KOPT-K1 (cell line): ENCODE measurements around the gene C1orf141.

Experiments used
- H3K27ac ChIP-seq: fragments of 200-600 bp; sonication (generic); 2 replicates; pipeline ENCODE4 v1.5.1; 2016; ENCODE audit warnings: antibody characterized with exemption, mild to moderate bottlenecking, low read depth, low read length; ENCODE audit not compliant: poor library complexity, severe bottlenecking
- H3K36me3 ChIP-seq: fragments of 200-600 bp; sonication (generic); 2 replicates; pipeline ENCODE4 v1.5.1; 2017; ENCODE audit warnings: antibody characterized with exemption, mild to moderate bottlenecking, low read length, moderate library complexity; ENCODE audit not compliant: insufficient read depth
- H3K9me3 ChIP-seq: fragments of 200-600 bp; sonication (generic); 2 replicates; pipeline ENCODE4 v1.5.1; 2017; ENCODE audit warnings: antibody characterized with exemption, low read length, mild to moderate bottlenecking; ENCODE audit not compliant: insufficient read depth, poor library complexity, severe bottlenecking

The C1orf141 gene

GRCh38 chr1:67134695-67135094 lies at the start of gene C1orf141:
TSS of gene C1orf141 (minus strand) at chr1:67134970. CDS start at chr1:67127240, 7,730 bp downstream.
- H3K36me3 ChIP-seq = no peaks in the 10 kb centered on the region
- H3K9me3 ChIP-seq = no peaks in the 10 kb centered on the region
- H3K27ac ChIP-seq = no peak within 1 kb of the TSS

DNA sequence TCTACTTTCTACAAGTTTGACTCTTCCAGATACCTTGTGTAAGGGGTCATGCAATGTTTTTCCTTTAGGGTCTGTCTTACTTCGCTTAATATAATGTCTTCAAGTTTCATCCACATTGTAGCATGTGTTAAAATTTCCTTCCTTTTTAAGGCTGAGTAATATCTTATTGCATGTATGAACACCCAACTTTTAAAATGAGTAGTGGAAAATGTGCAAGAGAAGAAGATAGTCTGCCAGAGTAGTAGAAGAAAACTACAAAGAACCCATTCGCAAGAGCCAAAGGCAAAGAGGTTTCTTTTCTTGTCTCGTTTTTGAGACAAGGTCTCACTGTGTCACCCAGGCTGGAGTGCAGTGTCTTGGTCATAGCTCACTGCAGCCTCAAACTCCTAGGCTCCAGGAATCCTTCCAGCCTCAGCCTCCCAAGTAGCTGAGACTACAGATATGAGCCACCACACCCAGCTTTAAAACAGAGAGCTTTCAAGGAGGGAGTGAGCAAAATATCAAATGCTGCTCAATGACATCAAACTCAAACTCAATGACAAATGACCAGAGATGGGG lies 40.8 kb upstream of the C1orf141 start:
- H3K9me3 ChIP-seq = no peaks in the 10 kb centered on the region
- H3K27ac ChIP-seq = no peak overlapping the region
- no peaks in the 10 kb centered on the region for H3K36me3 ChIP-seq

GRCh38 chr1:67174716-67175284 lies 40.0 kb upstream of the C1orf141 start:
- Histone ChIP-seq H3K36me3 (no peaks in the 10 kb centered on the region), H3K9me3 (no peaks in the 10 kb centered on the region), H3K27ac (no peak overlapping the region)

DNA sequence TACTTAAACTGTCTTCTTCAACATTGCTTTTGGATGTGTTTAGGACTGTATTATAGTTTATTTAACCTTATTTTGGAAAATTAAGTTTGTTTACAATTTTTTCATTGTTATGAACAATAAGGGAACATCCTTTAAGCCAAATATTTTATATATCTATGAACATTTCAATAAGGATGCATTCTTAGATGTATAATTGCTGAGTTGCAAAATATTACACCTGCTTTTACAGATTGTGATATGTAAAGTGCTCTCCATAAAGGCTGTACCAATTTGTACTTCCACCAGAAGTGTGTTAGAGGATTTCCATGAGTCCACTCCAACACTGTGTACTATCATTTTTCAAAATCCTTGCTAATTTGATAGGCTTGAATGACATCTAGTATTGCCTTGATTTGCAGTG lies 39.2 kb upstream of the C1orf141 start:
- H3K27ac ChIP-seq = no peak overlapping the region
- H3K9me3 ChIP-seq = no peaks in the 10 kb centered on the region
- H3K36me3 ChIP-seq = no peaks in the 10 kb centered on the region

DNA sequence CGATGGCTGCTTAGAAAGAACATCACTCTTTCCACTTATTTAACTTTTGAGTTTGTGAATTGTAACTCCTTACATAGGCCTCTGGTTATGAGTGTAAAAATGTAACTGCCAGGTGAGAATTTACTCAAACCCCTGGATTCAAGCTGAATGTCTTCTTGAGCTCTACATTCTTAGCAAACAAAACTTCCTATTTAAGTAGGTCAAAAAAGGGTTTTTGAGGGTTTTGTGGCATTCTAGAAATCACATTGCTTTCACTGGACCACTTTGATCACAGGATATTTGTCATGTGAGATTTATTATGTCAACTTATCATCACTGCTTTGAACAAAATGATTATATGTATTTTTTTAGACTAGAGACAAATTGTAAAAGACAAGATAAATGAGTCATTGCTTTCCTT lies 37.2 kb upstream of the C1orf141 start:
- Histone ChIP-seq H3K36me3 (no peaks in the 10 kb centered on the region), H3K27ac (no peak overlapping the region), H3K9me3 (no peaks in the 10 kb centered on the region)

DNA sequence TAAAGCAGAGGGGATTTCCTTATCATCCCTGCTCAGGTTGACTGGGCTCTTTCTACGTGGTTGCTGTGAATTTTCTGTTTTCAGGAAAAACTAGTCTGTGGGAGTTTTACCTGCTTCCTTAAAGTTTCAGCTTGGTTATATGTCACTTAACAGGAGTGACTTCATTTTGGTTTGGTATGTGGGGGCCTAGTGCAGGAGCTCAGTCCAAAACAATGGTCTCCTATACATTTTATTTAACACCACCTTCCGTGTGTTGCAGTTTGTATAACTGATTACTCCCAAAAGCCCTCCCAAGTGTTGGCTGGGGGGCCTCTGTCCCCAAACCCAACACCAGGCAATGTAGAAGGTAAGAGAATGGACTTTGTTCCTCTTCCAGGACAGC lies 36.8 kb upstream of the C1orf141 start:
- no peak overlapping the region for H3K27ac ChIP-seq
- H3K9me3 ChIP-seq = no peaks in the 10 kb centered on the region
- no peaks in the 10 kb centered on the region for H3K36me3 ChIP-seq

DNA sequence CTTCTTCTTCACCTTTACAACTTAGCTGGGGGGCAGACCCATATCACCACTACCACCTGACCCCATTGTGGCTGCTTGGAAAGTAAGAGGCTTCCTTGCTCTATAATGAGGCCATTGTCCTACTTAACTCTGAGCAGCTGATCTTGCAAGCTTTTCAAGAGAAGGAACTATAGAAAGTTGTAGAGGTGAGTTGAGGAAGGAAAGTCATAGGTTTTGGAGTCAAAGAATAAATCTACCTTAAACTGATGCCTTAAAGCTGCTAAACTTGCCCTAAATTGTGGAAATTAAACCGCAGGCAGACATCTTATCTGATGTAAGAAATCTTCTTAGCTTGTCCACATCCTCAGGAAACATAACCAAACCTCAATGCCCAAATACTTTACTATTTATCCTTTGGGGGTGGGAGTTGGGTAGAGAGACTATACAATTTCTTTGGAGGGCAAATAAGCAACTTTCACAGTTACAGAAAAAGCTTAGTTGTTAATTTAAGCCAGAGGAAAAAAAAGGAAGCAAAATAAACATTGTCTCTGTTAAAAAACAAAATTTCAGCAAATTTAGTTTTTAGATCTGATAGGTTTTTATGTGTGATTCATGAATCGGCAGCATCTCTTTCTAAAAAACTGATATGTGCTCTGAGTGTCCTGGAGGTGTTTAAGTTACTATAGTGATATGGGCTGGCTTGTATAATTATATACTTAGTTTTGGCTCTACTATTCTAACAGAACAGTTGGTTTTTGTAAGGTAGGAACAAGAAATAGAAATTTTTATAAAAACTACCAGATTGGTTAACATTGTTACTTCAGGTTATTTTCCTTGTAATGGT lies 36.2 kb upstream of the C1orf141 start:
- H3K27ac ChIP-seq = no peak overlapping the region
- H3K36me3 ChIP-seq = no peaks in the 10 kb centered on the region
- no peaks in the 10 kb centered on the region for H3K9me3 ChIP-seq

GRCh38 chr1:67169932-67170331 lies 35.2 kb upstream of the C1orf141 start:
- Histone ChIP-seq H3K27ac (no peak overlapping the region), H3K36me3 (no peaks in the 10 kb centered on the region), H3K9me3 (no peaks in the 10 kb centered on the region)

DNA sequence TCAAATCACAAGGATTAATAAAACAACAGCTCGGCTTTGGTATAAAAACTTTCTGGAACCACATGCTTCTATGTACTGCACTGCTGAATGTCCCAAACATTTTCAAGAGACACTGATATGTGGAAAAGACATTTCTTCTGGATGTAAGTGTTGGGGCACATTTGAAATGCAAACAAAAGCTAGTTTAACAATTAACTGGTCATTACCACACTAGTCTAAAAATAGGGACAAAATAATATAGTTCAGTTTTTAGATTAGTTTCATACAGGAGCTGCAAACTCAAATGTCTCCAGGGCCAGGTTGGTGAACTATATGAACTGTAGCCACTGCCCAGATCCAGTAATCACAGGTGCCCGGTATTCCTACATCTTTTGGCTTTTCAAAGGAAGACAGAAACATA lies 34.7 kb upstream of the C1orf141 start:
- H3K27ac ChIP-seq = no peak overlapping the region

DNA sequence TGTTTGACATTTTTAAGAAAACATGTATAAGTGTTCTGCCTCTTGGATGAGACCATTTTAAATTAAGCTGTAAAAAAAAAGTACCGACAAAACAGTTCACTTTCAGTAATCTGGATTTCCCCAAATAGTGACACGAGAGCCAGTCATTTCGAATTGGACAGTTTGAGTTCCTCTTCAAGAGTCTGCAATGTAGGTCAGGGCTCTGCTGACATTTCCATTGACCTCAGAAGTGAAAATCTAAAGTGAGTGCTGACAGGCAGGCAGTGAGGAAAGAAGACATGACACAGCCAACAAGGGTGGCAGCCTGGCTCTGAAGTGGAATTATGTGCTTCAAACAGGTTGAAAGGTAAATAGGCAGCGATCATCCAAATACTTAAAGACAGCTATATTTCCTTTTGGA lies 31.4 kb upstream of the C1orf141 start, which contains the start of gene IL23R:
Gene IL23R, plus strand, starts transcription at position 259 of the 400 bp plus-strand sequence. CDS start 1,667 bp downstream, outside the sequence.
- Histone ChIP-seq H3K36me3 (no peaks in the 10 kb centered on the region), H3K27ac (no peak within 1 kb of the TSS), H3K9me3 (no peaks in the 10 kb centered on the region)

More for the DNA sequence above, 34.7 kb upstream of the C1orf141 start:
- H3K36me3 ChIP-seq = no peaks in the 10 kb centered on the region
- no peaks in the 10 kb centered on the region for H3K9me3 ChIP-seq

DNA sequence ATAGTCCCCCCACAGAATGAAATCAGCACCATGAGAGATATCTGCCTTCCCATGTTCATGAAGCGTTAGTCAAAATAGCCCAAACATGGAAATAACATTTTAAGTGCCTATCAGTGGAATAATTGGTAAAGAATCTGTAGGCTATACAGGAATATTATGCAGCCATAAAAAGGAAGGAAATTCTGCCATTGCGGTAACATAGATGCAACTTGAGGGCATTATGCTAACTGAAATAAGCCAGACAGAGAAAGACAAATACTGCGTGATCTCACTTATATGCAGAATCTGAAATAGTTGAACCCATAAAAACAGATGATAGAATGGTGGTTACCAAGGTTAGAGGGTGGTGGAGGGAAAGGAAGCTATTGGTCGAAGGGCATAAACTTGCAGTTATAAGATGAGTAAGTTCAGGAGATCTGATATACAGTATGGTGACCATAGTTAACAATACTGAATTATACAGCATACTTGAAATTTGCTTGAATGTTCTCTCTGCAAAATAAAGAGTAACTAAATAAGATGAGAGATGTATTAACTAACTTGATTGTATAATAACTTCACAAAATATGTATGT lies 30.8 kb upstream of the C1orf141 start:
- Histone ChIP-seq H3K36me3 (no peaks in the 10 kb centered on the region), H3K27ac (no peak overlapping the region), H3K9me3 (no peaks in the 10 kb centered on the region)

DNA sequence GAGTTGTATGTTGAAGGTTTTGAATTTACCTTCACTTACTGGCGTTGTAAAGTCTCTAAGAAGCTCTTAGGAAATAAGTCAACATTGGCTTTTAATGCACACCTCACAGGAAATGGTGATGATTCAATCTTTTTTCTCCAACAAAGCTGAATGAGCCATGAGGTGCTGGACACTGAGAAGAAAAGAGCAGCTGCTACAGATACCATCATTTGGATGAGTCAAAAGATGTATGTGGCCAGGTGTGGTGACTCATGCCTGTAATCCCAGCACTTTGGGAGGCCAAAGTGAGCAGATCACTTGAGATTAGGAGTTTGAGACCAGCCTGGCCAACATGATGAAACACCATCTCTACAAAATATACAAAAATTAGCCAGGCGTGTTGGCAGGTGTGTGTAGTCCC lies 28.2 kb upstream of the C1orf141 start:
- Histone ChIP-seq H3K36me3 (no peaks in the 10 kb centered on the region), H3K27ac (no peak overlapping the region), H3K9me3 (no peaks in the 10 kb centered on the region)

DNA sequence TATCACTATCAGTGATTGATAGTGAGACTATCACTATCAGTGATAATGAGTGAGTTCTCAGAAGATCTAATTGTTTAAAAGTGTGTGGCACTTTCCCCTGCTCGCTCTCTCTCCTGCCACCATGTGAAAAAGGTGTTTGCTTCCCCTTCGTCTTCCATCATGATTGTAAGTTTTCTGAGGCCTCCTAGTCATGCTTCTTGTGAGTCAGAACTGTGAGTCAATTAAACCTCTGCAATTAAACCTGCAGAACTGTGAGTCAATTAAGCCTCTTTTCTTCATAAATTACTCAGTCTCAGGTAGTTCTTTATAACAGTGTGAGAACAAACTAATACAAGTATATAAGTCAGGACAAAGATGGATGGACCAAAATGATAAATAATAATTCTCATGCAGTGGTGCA lies 24.5 kb upstream of the C1orf141 start:
- Histone ChIP-seq H3K36me3 (no peaks in the 10 kb centered on the region), H3K27ac (no peak overlapping the region), H3K9me3 (no peaks in the 10 kb centered on the region)

DNA sequence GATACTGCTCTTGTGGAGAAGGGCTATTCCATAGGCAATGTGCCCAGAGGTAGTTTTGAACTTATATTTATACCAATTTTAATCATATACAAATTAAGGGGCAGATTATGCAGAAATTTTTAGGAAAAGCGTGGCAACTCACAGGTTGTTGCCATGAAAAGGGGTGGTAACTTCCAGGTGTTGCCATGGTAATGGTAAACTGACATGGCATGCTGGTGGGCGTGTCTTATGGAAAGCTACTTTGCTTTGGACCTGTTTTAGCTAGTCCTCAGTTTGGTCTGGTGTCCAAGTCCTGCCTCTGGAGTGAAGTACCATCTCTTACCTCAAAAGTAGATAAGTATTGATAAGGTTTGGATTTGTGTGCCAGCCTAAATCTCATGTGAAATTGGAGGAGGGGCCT lies 23.6 kb upstream of the C1orf141 start:
- Histone ChIP-seq H3K27ac (no peak overlapping the region), H3K36me3 (no peaks in the 10 kb centered on the region), H3K9me3 (no peaks in the 10 kb centered on the region)

DNA sequence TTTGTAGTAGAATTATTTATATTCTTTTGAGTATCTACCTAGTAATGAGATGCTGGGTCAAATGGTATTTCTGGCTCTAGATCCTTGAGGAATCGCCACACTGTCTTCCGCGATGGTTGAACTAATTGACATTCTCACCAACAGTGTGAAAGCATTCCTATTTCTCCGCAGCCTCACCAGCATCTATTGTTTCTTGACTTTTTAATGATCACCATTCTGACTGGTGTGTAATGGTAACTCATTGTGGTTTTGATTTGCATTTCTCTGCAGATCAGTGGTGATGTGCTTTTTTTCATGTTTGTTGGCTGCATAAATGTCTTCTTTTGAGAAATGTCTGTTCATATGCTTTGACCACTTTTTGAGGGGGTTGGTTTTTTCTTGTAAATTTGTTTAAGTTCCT lies 16.2 kb upstream of the C1orf141 start:
- Histone ChIP-seq H3K36me3 (no peaks in the 10 kb centered on the region), H3K27ac (no peak overlapping the region), H3K9me3 (no peaks in the 10 kb centered on the region)
